Fibroblast of gingiva (primary cell): Measurements from ENCODE around the gene ICAM1.
A peak's percentile ranks its signal among the peaks of the same experiment; 100 is the strongest.

ENCODE experiments used
- DNase-seq: peaks from one replicate; pipeline ENCODE4 v3.0.0-alpha.2; 2011; ENCODE audit warnings: low read depth

The ICAM1 gene

DNA sequence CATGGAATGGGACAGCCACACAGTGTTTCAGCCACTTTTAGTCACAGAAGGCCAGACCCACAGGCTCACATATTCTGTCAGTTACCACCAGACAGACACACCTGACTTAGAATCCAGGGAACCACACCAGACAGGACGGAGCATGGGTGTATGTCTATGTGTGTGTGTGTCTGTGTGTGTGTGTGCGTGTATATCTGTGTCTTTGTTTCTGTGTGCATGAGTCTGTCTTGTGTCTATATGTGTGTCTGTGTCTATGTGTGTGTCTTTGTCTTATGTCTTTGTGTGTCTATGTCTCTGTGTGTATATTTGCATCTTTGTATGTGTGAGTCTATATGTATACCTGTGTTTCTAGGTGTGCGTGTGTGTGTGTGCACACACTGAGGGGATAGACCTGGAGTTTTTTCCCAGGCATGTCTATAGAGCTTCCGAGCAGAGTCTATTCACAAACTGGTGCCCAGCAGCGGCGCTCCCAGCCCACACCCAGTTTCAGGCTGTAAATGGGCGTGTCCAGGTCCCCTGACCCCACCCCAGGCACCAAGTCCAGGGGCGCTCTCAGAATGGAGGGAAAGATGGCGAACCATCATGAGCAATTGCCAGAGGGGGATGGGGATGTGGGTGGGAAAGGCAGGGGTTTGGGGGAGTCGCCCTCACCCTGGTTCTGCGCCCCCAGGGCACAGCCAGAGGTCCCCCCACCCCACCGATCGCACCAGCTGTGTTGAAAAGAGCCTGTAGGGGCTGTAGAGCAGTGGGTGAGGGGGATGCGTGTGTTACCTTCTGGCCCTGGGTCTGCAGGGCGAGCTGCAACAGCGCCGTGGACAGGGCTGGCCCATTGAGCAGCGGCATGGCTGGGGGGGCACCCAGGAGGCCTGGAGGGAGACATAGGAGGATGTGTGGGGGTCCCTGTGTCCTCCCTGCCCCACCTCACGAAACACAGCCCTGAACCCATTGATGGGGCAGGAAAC, 51.2 kb downstream of the ICAM1 start:
- DNase-seq, result no peak

DNA sequence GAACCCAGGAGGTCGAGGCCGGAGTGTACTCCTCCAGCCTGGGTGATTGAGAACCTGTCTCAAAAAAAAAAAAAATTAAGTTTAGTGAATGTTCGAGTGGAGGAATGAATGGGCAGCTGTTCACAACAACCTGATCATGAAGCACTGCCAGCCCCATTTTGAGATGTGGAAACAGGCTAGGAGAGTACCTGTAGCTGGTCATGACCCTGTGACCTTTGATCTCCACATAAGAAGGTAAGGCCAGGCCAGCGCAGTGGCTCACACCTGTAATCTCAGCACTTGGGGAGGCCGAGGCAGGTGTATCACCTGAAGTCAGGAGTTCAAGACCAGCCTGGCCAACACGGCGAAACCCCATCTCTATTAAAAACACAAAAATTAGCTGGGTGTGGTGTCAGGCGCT, 54.8 kb downstream of the ICAM1 start:
- DNase-seq, result no peak

DNA sequence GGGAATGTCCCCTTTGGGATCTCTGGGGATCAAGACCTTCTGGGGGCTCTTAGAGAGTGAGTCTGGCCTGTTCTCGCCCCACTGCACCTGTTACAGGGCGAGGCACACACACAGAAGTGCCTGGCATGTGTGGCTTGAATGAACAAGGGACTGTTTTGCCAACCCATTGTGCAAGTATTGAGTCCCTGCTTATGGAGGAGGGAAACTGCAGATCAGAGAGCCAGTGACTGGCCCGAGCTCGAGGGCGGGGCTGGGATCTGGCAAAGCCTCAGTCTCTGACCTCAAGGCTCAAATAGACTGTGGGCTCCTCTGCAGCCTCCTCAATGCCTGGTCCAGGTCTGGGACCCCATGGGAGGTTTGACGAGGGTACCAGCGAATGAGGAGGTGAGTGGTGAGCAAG, 56.9 kb downstream of the ICAM1 start:
- DNase-seq, result no peak

DNA sequence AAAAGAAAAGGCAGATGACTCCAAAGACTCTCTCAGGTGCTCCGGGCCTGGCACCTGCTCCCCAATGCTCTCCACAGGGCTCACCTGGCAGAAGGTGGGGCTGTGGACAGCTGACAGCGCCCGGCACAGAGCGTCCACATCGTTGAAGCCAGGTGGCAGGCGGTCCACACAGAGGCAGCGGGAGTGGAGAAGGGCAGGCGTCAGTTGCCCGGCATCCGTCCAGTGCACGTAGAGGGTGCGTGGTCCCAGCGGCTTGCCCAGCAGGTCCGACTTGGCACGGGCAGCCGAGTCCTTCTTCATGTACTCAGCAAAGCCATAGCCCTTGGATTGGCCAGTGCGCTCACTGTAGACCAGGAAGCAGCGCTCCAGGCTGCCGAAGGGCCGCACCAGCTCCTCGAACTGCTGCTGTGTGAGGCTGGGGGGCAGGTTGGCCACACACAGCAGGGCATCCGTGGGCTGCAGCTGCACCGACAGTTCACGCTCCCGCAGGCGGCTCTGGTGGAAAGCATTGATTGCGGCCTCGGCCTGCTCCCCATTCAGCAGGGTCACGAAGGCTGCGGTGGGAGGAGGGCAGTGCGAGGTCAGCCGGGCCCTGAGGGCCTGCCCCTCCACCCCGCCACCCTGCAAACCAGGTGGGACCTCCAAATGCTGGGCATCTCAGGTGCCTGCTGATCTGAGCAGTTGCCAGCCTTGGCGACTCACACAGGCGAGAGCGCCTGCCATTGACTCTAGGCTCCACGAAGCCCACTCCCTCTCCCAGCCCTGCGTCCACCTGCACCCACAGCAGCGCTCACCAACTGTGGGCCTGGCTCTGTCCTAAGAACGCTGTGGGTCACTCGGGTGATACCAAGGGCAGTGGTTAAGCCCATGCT, 57.9 kb downstream of the ICAM1 start:
- no peak for DNase-seq

DNA sequence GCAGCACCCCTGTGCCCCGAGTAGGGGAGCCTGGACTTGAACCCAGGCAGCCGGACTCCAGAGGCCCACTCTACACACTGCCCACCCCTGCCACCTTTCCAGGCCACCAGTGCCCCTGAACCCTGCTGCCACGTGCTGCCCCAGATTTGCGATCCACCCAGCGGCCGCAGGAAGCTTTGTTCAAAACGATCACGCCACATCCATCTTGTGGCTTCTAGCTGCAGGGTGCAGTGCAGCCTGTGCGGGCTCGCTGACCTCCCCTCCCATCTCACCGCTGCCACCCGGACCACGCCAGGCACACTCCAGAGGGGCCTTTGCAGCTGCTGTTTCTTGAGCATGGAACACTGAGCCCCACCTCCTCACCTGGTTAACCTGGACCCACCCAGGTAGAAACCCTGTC, 58.6 kb downstream of the ICAM1 start:
- no peak for DNase-seq

DNA sequence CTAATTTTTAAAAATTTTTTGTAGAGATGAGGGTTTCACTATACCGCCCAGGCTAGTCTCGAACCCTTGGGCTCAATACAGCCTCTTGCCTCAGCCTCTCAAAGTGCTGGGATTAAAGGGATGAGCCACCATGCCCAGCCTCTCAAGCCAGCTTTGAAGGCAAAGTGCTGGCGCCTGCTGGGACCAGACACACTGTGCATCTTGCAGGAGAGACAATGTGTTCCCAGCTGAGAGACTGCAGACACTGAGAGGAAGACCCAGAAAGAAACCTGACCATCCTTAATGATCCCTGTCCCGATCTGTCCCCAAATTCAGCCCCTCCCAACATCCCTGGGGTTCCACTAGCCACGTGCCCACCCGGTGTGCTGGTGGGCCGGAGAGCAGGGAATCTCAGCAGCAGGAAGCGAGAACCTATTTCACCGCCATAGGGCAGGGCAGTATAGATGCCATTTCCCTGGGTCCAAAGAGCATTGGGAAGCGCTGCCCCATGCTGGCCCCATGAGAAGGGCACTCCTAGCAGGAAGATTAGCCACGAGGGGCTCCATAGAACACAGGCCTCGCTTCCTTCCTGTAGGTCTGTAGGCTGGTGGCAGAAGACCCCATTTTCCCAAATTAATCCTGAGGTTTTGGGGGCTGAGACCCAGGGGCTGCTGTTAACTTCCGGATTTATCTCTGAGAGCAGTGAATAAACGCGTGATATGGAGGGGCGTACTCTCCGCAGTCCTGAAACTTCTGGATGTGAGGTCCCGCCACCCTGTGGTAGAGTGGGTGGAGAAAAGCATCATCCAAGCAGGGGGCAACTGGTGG, 61.4 kb downstream of the ICAM1 start:
- DNase-seq, result no peak

DNA sequence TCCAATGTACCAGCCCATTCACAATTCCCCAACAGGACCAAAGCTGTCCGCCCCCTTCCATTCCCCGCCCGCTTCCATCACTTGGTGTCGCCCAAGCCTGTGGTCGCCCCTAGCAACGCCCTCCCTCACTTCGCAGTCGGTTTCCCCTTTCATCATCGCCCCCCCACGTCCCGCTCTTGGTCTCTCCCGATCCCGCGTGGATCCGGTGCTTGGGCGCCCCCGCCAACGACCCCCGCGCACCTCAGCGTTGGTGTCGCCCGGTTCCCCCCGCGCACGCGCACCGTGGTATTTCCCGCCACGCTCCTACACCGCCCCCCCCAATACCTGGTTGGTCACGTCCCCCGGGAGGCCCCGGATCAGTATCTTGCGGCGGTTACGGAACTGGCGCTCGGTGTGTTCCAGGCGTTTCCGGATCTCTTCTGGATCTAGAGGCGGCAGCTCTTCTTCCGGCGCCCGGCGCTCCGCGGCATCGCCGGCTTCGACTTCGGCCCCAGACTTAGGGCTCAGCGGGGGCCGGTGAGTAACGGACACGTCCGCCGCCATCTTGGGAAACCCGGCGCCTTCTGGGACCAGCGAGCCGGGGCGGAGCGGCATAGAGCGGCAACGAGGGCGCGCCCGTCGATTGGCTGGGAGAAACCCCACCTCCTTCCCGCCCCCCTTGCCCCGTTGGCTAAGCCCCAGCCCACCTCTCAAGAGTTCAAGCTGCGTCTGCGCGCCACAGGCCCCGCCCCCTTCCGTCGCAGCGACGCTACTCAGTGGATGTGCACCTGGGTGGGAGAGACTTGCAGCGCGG, 62.2 kb downstream of the ICAM1 start, which contains the start of gene RAVER1:
Gene RAVER1 (minus strand): TSS at position 565 of the 793 bp plus-strand sequence. CDS start 22 bp downstream, at position 543.
- DNase-seq, result peak; percentile 97

DNA sequence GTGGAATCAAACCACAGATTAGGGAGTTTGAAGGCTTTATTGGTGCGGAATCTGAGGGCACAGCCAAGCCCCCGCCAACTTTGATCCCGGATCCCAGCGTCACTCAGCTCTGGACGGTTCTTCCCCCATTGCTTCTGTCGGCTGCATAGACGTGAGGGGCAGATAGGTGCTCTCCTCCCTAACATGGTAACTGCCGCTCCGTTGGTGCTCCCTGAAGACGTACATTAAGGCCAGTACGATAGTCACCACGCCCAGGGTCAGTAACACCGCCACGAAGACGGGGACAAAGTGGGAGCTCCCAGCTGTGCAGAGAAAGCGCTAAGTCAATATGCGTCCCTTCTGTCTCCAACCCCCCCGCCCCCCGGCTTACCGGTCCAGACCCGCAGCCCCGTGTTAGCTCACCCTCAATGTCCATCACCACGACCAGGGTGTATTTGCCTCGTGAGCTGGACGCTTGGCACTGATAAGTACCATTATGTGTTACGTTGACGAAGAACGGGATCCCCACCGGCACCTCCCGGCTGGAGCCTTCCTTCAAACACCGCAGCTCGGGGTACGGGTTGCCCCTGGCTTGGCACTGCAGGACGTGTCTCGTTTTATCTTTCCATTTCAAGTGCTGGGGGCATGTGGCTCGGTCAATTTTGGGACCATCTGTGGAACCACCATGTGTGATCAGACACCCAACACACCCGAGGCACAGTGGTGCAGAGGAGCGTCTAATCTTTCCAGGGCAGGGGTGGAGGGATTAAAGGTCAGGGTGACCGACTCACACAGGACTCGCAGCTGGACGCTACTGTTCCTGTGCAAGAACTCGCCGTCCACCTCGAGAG, 63.1 kb downstream of the ICAM1 start:
- DNase-seq, result no peak

DNA sequence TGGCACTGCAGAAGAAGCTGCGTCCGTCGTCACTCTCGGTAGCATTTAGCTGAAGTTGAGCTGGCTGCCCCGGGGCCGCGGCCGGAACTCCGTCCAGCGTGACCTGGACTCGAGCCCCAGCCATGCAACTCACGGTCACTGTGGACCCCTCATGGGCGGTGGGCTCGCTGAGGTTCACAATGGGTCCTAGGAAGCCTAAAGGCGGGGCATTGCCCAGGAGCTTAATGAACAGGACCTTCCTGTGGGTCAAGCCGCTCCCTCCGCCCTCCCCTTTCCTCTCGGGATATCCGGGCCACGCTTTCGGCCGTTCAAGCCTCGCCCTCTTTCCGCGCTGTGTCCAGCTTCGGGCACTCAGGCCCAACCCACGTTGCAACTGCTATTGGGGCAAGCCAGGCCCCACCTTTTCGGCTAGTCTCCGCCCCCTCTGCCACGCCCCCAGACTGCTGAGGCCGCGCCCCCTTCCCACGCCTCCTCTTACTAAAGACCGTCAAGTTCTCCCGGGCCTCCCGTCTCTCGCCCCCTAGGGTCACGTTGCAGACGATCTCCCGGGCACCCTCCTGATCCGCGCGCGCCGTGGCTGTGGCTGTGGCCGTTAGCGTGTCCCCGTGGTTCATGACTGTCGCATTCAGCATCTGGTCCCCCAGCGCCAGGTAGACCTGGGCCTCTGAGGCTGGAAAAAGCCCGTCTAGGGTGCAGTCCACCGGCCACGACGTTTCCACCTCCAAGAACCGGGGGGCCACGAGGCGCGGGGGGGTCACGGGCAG, 63.9 kb downstream of the ICAM1 start:
- peak; percentile 96 for DNase-seq

DNA sequence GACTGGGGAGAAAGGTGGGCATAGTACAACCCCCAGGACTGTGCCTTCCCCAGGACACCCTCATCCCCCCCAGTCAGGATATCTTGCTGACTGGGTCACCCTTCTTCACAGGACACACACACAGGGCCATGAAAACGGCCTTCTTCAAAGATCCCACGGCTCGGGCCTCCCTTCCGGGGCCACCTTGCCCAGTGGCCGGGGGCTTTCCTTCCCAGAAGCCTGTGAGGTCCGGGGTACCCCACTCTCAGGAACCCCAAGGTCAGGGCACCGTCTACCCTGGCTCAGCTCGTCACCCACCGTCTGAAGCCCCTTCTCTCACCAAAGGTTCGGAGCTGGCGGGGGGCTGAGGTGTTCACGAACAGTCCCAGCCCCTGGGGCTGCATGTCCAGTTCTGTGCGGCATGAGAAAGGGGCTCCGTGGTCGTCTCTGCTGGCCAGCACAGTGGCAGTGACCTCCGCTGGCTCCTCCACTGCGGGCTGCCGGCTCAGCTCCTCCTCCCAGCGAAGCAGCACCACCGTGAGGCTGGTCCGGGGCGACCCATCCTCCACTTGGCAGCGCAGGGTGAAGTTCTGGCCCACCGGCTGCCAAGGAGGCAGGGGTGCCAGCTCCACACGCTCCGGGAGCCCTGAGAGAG, 64.5 kb downstream of the ICAM1 start:
- DNase-seq, result no peak
